ENCODE measurements around the gene METRNL.

DNA sequence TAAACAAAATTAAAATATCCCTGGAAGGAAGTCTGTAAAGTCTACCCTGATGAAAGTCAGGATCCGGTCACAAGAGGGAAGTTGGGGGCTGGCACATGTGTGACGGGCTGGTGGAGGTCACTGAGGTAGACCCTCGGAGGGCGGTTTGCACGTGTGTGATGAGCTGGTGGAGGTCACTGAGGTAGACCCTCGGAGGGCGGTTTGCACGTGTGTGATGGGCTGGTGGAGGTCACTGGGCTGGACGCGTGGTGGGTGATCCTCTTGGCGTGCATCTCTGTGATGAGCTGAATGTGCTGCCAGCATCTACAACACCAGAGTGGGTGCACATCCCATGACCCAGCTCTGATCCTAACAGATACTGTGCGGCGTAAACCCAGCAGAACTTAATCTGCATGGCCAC is 43.7 kb upstream of the METRNL start:
- TF ChIP-seq CTCF (conservative IDR thresholded peaks at IDR 0.05) = no peak
- no peak for TF ChIP-seq ZFX (IDR thresholded peaks at IDR 0.05)

Measured in C4-2B (cell line).